Activated T-helper 2 cell treated with anti-CD3 and anti-CD28 coated beads, Interferon-gamma antibody, Interleukin-2, Interleukin-4, amounts not matched to agents 10 μg/mL and 5 μg/mL and 100 μg/mL, durations not matched to agents 14 hours and 24 hours and 36 hours (primary cell): ENCODE measurements around the gene PKN2. TPM values are rescaled to one million over a fixed set of nuclear protein-coding genes. Genes with fewer than 3 reads are reported as not detected.
A peak's percentile ranks its signal among the peaks of the same experiment; 100 is the strongest.
"Not testable (repeated sequence)": the region's sequence is repeated elsewhere in the genome, so short reads cannot be mapped to it uniquely, and the experiment has no call there.

Source experiments
- DNase-seq: peaks from one replicate; pipeline ENCODE4 v3.0.0; 2021; ENCODE audit warnings: low spot score
- H3K27ac Mint-ChIP-seq: one replicate; pipeline ENCODE4 v1.8.0; 2021; ENCODE audit warnings: mixed read lengths
- H3K27me3 Mint-ChIP-seq: one replicate; pipeline ENCODE4 v1.8.0; 2021; ENCODE audit warnings: low read depth, mixed read lengths
- H3K36me3 Mint-ChIP-seq: one replicate; pipeline ENCODE4 v1.8.0; 2021; ENCODE audit warnings: low read depth, mixed read lengths
- H3K4me1 Mint-ChIP-seq: one replicate; pipeline ENCODE4 v1.8.0; 2021; ENCODE audit warnings: low read depth, mixed read lengths
- H3K4me3 Mint-ChIP-seq: one replicate; pipeline ENCODE4 v1.8.0; 2021; ENCODE audit warnings: low read depth, mild to moderate bottlenecking, moderate library complexity, mixed read lengths
- H3K9me3 Mint-ChIP-seq: one replicate; pipeline ENCODE4 v1.8.0; 2021; ENCODE audit warnings: mixed read lengths
- intact Hi-C: fragments of 100-400 bp; cut with micrococcal nuclease; formaldehyde crosslinking; loops from one replicate; pipeline ENCODE4 v1.15.1; 2023
- total RNA-seq: library from RNA; stranded (reverse); gene quantifications from 2 replicates; pipeline ENCODE4 v1.2.3, GENCODE V29; 2022

PKN2 gene
- total RNA-seq, 1 donor from 2014 or later: 21.2 TPM

DNA sequence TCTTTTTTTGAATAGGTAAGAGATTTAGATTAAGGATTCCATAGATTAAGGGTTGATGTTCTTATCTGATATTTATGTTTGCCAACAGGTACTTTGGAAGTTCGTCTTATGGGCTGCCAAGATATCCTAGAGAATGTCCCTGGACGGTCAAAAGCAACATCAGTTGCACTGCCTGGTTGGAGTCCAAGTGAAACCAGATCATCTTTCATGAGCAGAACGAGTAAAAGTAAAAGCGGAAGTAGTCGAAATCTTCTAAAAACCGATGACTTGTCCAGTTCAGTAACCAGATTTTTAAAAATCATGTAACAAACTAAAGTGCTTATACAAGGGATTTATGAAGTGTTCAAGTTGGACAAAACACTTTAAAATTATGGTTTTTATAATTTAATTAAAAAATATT, 100.5 kb downstream of the PKN2 start:
- H3K36me3 Mint-ChIP-seq: peaks cover 26% of the 10 kb centered on the region
- H3K9me3 Mint-ChIP-seq: no peaks in the 10 kb centered on the region
- H3K27me3 Mint-ChIP-seq: no peaks in the 10 kb centered on the region
- no peak overlapping the region for H3K4me3 Mint-ChIP-seq
- H3K4me1 Mint-ChIP-seq: peaks cover 5% of the 10 kb centered on the region
- no peak for DNase-seq
- H3K27ac Mint-ChIP-seq: no peak overlapping the region
- intact Hi-C loops: no loop called here

DNA sequence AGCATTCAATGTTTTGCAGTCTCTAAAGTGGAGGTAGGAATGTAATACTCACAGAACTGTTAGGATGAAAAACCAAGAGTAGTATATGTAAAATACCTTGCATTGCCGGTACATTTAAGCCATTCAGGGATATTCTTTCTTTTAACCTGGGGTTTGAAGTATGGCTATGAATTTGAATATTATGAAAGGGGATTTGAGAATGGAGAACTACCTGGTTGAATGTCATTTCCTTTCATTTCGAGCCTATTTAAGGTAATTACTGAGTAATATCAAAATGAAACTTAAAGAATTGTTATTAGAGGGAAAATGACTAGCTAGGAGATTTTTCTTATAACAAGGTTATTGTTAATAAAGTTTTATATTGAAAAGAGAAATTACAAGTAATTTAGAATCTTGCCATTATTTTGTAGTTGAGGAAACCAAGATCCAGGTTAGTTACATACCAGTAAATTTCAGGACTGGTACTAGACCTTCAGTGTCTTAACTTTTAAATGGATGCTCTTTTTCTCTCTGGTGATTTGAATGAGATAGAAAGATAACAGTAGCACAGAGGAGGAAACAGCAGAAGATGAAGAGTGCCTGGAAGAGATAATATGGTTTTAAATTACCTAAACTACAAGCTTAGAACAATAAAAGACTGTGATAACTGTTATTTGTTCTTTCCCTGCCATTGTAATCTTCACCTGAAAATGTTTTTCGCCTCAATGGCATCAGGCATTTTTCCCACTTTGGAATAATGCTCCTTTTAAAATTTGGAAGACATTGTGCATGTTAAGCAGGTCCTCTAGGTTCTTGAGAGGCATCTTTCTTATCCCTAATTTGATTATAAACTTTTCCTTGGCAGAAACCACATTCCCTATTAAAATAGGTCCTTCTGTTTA, 103.2 kb downstream of the PKN2 start:
- H3K27me3 Mint-ChIP-seq: no peaks in the 10 kb centered on the region
- peaks cover 40% of the 10 kb centered on the region for H3K36me3 Mint-ChIP-seq
- no peak overlapping the region for H3K4me3 Mint-ChIP-seq
- H3K9me3 Mint-ChIP-seq: no peaks in the 10 kb centered on the region
- intact Hi-C loops: no loop called here
- DNase-seq: no peak
- peaks cover 7% of the 10 kb centered on the region for H3K4me1 Mint-ChIP-seq
- H3K27ac Mint-ChIP-seq: no peak overlapping the region

DNA sequence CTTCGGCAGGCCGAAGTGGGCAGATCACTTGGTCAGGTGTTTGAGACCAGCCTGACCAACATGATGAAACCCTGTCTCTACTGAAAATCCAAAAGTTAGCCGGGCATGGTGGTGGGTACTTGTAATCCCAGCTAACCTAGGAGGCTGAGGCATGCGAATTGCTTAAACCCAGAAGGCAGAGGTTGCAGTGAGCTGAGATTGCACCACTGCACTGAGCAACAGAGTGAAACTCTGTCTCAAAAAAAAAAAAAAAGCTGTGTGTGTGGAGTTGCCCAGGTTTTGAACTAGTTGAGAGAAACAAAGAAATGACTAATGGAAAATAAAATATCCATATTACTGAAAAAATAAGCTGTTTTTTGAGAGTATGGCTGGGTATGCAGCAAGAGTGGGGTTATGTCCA, 107.1 kb downstream of the PKN2 start:
- no peaks in the 10 kb centered on the region for H3K9me3 Mint-ChIP-seq
- intact Hi-C loops: no loop called here
- peaks cover 40% of the 10 kb centered on the region for H3K36me3 Mint-ChIP-seq
- H3K4me1 Mint-ChIP-seq: peaks cover 15% of the 10 kb centered on the region
- H3K4me3 Mint-ChIP-seq: no peak overlapping the region
- peak overlapping the region; percentile 4 for H3K27ac Mint-ChIP-seq
- no peaks in the 10 kb centered on the region for H3K27me3 Mint-ChIP-seq
- no peak for DNase-seq

DNA sequence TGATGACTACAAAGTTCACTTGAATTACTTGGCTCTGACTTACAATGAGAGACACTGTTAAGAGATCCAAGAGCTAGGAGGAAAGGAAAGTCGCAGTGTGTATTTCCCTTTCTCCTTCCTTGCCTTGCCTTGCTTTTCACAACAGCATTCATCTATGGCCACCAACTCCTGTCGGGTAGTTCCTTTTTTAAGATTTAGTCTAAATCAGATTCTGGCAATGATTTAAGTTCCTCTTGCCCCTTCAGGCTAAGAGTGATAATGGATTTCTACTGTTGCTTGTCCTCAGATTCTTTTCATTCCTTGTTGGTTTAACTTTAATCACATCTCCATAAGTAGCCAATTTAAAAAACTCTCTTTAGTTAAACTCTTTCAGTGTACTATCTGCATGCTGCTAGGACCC, 115.4 kb downstream of the PKN2 start:
- Mint-ChIP-seq H3K4me3 (no peak overlapping the region), H3K36me3 (peaks cover 67% of the 10 kb centered on the region), H3K27me3 (no peaks in the 10 kb centered on the region), H3K4me1 (peaks cover 21% of the 10 kb centered on the region), H3K9me3 (peaks cover 8% of the 10 kb centered on the region), H3K27ac (no peak overlapping the region)
- intact Hi-C loops: no loop called here
- no peak for DNase-seq

DNA sequence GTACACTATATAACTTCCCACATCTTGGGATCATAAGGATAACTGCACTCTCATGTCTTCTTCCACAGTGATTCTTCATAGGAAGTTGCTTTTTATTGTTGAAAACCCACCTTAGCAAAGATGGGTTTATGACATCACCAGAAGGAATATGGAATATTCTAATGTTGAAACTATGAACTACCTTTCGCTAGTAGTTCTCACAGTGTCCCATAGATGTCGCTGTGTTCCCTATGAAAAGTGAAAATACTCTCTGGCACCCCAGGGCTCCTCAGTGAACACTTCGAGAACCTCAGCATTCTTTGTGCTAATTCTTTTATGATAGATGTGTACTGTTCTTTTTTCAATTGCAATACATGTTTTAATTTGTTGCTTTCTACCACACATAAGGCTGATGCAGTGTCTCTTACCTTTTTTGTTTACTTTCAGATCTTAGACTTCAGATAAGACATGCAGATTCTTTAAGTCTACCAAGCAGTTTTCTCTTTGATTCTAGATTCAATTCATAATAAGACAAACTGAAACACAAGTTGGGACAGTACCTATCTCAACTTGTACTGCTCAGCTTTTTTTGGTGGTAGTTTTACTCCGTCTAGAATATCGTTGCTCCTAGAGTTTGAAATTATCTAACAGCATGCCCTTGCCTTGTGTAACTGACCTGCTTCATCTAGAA, 116.4 kb downstream of the PKN2 start:
- Mint-ChIP-seq H3K4me1 (peaks cover 12% of the 10 kb centered on the region), H3K9me3 (peaks cover 8% of the 10 kb centered on the region), H3K27ac (peak overlapping the region; percentile 16), H3K27me3 (no peaks in the 10 kb centered on the region), H3K4me3 (no peak overlapping the region), H3K36me3 (peaks cover 64% of the 10 kb centered on the region)
- DNase-seq: no peak
- intact Hi-C loops: loop anchor here (5.0 kb wide), 1 partner anchor 77 kb away; no protein-coding TSS in a partner anchor

DNA sequence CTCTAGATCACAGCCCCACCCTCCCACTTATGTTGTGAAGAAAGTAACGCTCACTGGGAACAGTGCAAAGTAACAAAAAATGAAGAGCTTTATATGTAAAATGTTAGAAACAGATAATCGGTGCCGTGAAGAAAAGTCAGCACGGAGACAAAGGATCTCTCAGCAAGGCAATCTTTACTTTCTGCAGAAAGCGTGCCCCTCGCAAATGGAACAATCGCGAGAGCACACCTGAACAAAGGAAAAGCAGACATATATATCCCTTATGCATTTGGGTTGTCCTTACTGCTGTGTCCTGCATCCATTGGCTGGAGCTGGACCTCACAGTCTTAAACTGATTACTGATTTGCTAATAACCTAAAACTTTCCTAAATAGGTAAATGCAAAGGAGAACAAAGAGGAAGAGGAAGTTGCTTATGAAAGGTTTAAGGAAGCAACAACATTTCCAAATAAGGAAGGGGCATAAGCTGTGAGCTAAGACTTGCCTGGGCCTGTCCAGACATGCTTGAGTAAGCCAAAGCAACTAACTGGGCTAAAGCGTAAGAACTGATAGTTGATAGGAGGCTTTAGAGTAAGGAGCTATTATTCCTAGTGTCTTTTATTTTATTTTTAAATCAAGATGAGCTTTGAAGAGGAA, 117.6 kb downstream of the PKN2 start:
- Mint-ChIP-seq H3K9me3 (peaks cover 8% of the 10 kb centered on the region), H3K27ac (peak overlapping the region; percentile 42), H3K4me1 (peaks cover 12% of the 10 kb centered on the region), H3K4me3 (no peak overlapping the region), H3K27me3 (no peaks in the 10 kb centered on the region), H3K36me3 (peaks cover 66% of the 10 kb centered on the region)
- intact Hi-C loops: loop anchor here (5.0 kb wide), 1 partner anchor 76 kb away; no protein-coding TSS in a partner anchor
- no peak for DNase-seq

DNA sequence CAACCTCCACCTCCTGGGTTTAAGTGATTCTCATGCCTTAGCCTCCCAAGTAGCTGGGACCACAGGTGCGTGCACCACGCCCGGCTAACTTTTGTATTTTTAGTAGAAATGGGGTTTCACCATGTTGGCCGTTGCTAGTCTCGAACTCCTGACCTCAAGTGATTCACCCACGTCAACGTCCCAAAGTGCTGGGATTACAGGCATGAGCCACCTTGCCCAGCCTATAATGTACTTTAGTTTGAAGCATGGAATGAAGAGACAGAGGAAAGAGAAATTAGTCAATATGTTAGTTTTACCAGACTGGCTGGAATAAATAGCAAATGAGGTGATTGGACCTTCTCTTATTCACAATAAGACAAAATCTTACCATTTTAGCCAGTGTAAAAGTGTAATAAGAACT, 118.3 kb downstream of the PKN2 start:
- intact Hi-C loops: loop anchor here (5.0 kb wide), 1 partner anchor 75 kb away; no protein-coding TSS in a partner anchor
- no peak overlapping the region for H3K27ac Mint-ChIP-seq

DNA sequence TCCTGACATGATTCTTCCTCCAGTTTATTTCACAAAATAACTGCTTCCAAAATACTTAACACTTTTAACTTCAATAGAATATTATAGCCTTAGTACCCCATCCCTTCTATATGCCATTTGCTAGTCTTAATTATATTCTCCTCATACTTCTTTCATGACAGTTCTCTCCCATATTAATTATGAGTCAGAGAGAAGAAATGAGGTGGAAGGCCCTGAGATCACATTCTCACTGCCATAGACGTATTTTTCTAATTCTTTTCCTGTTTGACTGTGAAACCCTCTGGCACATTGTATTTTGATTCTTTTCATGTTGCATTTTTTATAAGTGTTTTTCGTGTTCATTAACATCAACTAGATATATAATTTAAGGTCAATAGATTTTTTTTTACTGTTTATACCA, 118.9 kb downstream of the PKN2 start:
- Mint-ChIP-seq H3K36me3 (peaks cover 63% of the 10 kb centered on the region), H3K27me3 (no peaks in the 10 kb centered on the region), H3K4me3 (no peak overlapping the region), H3K9me3 (peaks cover 8% of the 10 kb centered on the region), H3K4me1 (peaks cover 12% of the 10 kb centered on the region), H3K27ac (no peak overlapping the region)
- no peak for DNase-seq
- intact Hi-C loops: loop anchor here (5.0 kb wide), 1 partner anchor 74 kb away; no protein-coding TSS in a partner anchor

More for the DNA sequence above, 118.3 kb downstream of the PKN2 start:
- H3K27me3 Mint-ChIP-seq: no peaks in the 10 kb centered on the region
- peaks cover 12% of the 10 kb centered on the region for H3K4me1 Mint-ChIP-seq
- DNase-seq: no peak
- peaks cover 8% of the 10 kb centered on the region for H3K9me3 Mint-ChIP-seq
- H3K4me3 Mint-ChIP-seq: no peak overlapping the region
- peaks cover 65% of the 10 kb centered on the region for H3K36me3 Mint-ChIP-seq

DNA sequence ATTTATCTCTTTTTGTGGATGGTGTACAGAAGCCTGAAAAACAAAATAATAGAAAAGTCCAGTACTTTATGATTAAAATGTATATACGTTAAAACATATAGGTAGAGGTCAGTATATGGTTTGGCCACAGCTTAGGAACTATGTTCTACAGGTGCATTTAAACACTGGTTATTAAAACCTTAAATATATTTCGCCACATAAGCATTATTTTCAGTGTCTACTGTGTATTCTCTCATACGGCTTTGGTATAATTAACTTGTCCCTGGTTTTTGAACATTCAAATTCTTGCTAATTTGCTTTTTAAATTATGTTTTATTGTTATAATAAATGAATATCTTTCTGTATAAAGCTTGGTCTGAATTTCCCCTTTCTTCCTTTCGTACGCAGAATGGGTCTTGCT, 119.4 kb downstream of the PKN2 start:
- H3K9me3 Mint-ChIP-seq: peaks cover 8% of the 10 kb centered on the region
- H3K27me3 Mint-ChIP-seq: no peaks in the 10 kb centered on the region
- no peak for DNase-seq
- H3K27ac Mint-ChIP-seq: no peak overlapping the region
- no peak overlapping the region for H3K4me3 Mint-ChIP-seq
- peaks cover 61% of the 10 kb centered on the region for H3K36me3 Mint-ChIP-seq
- intact Hi-C loops: loop anchor here (5.0 kb wide), 1 partner anchor 74 kb away; no protein-coding TSS in a partner anchor
- peaks cover 12% of the 10 kb centered on the region for H3K4me1 Mint-ChIP-seq

DNA sequence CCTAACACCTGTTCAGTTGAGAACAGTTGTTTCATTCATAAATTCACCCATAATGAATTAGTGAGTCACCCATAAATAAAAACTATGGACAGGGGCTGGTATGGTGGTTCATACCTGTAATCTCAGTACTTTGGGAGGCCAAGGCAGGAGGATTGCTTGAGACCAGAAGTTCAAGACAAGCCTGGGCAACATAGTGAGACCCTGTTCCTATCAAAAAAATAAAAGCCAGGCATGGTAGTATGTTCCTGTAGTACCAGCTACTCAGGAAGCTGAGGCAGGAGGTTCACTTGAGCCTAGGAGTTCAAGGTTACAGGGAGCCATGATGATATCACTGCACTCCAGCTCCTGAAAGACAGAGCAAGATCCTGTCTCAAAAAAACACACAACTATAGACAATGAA, 128.3 kb downstream of the PKN2 start:
- intact Hi-C loops: no loop called here
- Mint-ChIP-seq H3K9me3 (no peaks in the 10 kb centered on the region), H3K4me3 (no peak overlapping the region), H3K27ac (no peak overlapping the region), H3K27me3 (no peaks in the 10 kb centered on the region), H3K4me1 (peaks cover 5% of the 10 kb centered on the region), H3K36me3 (peaks cover 25% of the 10 kb centered on the region)
- DNase-seq: no peak

DNA sequence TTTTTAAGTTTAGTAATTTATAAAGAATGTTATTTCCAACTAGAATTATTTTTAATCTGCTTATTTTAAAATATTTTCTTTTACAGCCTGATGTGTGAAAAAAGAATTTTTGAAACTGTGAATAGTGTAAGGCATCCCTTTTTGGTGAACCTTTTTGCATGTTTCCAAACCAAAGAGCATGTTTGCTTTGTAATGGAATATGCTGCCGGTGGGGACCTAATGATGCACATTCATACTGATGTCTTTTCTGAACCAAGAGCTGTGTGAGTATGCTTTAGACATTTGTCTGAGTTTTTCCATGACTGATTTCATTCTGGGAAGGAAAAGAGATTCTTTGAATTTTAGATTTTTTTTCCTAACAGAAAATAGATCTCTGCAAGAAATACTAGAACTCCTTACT, 129.4 kb downstream of the PKN2 start:
- peaks cover 34% of the 10 kb centered on the region for H3K36me3 Mint-ChIP-seq
- H3K4me3 Mint-ChIP-seq: no peak overlapping the region
- no peaks in the 10 kb centered on the region for H3K27me3 Mint-ChIP-seq
- peaks cover 5% of the 10 kb centered on the region for H3K4me1 Mint-ChIP-seq
- H3K27ac Mint-ChIP-seq: no peak overlapping the region
- intact Hi-C loops: no loop called here
- DNase-seq: no peak
- no peaks in the 10 kb centered on the region for H3K9me3 Mint-ChIP-seq

DNA sequence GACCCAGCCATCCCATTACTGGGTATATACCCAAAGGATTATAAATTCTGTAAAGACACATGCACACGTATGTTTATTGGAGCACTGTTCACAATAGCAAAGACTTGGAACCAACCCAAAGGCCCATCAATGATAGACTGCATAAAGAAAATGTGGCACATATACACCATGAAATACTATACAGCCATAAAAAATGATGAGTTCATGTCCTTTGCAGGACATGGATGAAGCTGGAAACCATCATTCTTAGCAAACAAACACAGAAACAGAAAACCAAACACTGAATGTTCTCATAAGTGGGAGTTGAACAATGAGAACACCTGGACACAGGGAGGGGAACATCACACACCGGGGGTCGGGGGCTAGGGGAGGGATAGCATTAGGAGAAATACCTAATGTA, 135.6 kb downstream of the PKN2 start:
- H3K9me3 Mint-ChIP-seq, DNase-seq, H3K4me3 Mint-ChIP-seq, H3K27ac Mint-ChIP-seq, H3K4me1 Mint-ChIP-seq, H3K27me3 Mint-ChIP-seq, intact Hi-C loops: not testable (repeated sequence)
- peaks cover 35% of the 10 kb centered on the region for H3K36me3 Mint-ChIP-seq
